Uterus (tissue), 4 donors: ENCODE data around the gene BICD1. TPM values are rescaled to one million over a fixed set of nuclear protein-coding genes. Genes with fewer than 3 reads are reported as not detected.
A peak's percentile ranks its signal among the peaks of the same experiment; 100 is the strongest.

Source experiments
- DNase-seq, 2 donors: peaks; one replicate each; pipeline ENCODE4 v3.0.0-alpha.2; 2019 to 2020
- H3K27ac ChIP-seq, 2 donors: fragments of 200-600 bp; sonication (generic); 1 replicate in 1 of 2; 2 replicates in 1 of 2; pipeline ENCODE4 v1.5.1; 2016 to 2018
- H3K27me3 ChIP-seq, 2 donors: fragments of 200-600 bp; sonication (generic); one replicate each; pipeline ENCODE4 v1.5.1; 2018 to 2019; ENCODE audit warnings: control low read depth in 1 of 2
- H3K36me3 ChIP-seq, 2 donors: fragments of 200-600 bp; sonication (generic); one replicate each; pipeline ENCODE4 v1.5.1; 2019; ENCODE audit warnings: control low read depth in 1 of 2
- H3K4me1 ChIP-seq, 2 donors: fragments of 200-600 bp; sonication (generic); one replicate each; pipeline ENCODE4 v1.5.1; 2018 to 2019; ENCODE audit warnings: control low read depth in 1 of 2
- H3K4me3 ChIP-seq, 2 donors: fragments of 200-600 bp; sonication (generic); 1 replicate in 1 of 2; 2 replicates in 1 of 2; pipeline ENCODE4 v1.5.1; 2018 to 2019; ENCODE audit warnings: mild to moderate bottlenecking in 1 of 2
- H3K9me3 ChIP-seq, 2 donors: fragments of 200-600 bp; sonication (generic); one replicate each; pipeline ENCODE4 v1.5.1; 2019; ENCODE audit warnings: control low read depth in 1 of 2
- CTCF ChIP-seq, 4 experiments: fragments of 200-600 bp in 2 of 4; fragments of 450-650 bp in 2 of 4; sonication (generic) in 2 of 4; IDR thresholded peaks; one replicate each; pipeline ENCODE4 v1.5.1; 2016 to 2019; ENCODE audit warnings: antibody characterized with exemption in 4 of 4, mild to moderate bottlenecking in 2 of 4, moderate library complexity in 1 of 4
- POLR2A ChIP-seq, 2 donors: fragments of 450-650 bp; IDR thresholded peaks; one replicate each; pipeline ENCODE4 v1.6.1; 2016; ENCODE audit warnings: antibody characterized with exemption in 2 of 2, mild to moderate bottlenecking in 1 of 2, moderate library complexity in 1 of 2
- intact Hi-C: fragments of 100-400 bp; cut with DNase I; formaldehyde crosslinking; loops from one replicate; pipeline ENCODE4 v1.15.1; 2023; ENCODE audit warnings: low total_unique reads
- total RNA-seq, 4 donors: library from RNA; depleted of rRNA in 3 of 4; stranded (reverse); fragments of >200 nt in 3 of 4; gene quantifications; one replicate each; pipeline versions ENCODE4 v1.1.0 to v1.2.4, GENCODE V29; 2014 to 2023
- donor health status: DM: yes; HTN: yes; CAD: no.

The BICD1 gene
- total RNA-seq, 4 donors from 2014 or later, result 19.4 to 219 (median 40.9) TPM

GRCh38 chr12:32125455-32126084 lies 18.9 kb downstream of the BICD1 start:
- H3K9me3 ChIP-seq, result no peaks in the 10 kb centered on the region
- intact Hi-C loops, result no loop called here
- TF ChIP-seq CTCF (IDR thresholded peaks at IDR 0.05), result no peak
- TF ChIP-seq POLR2A (IDR thresholded peaks at IDR 0.05), result no peak

GRCh38 chr12:32126720-32127119 lies 20.1 kb downstream of the BICD1 start:
- intact Hi-C loops, result no loop called here
- Histone ChIP-seq H3K27ac (no peak overlapping the region), H3K4me1 (no peaks in the 10 kb centered on the region), H3K9me3 (no peaks in the 10 kb centered on the region), H3K27me3 (no peaks in the 10 kb centered on the region), H3K4me3 (no peak overlapping the region), H3K36me3 (no peaks in the 10 kb centered on the region)
- no peak for DNase-seq
- TF ChIP-seq POLR2A (IDR thresholded peaks at IDR 0.05), result no peak
- TF ChIP-seq CTCF (IDR thresholded peaks at IDR 0.05), result no peak

More at GRCh38 chr12:32125455-32126084, 18.9 kb downstream of the BICD1 start:
- Histone ChIP-seq H3K36me3 (no peaks in the 10 kb centered on the region), H3K27ac (no peak overlapping the region), H3K4me3 (no peak overlapping the region), H3K4me1 (no peaks in the 10 kb centered on the region), H3K27me3 (no peaks in the 10 kb centered on the region)
- DNase-seq, result no peak

DNA sequence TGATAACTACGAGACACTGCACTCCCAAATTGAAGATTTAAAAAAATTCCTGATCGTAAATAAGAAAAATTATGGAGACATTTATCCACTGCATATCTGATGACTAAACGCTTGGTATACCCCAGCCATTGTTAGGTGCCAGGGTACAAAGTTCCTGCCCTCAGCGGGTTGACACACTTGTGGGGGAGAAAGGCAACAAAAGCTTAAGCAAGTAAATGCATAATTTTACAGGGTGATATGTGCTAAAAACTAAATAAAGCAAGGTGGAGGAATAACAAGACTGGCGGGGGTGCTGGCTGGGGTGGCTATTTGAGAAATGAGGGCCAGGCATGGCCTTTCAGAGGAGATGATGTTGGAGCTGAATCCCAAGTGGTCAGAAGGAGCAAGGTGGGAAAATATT lies 25.0 kb downstream of the BICD1 start:
- Histone ChIP-seq H3K9me3 (no peaks in the 10 kb centered on the region), H3K27ac (no peak overlapping the region), H3K36me3 (no peaks in the 10 kb centered on the region), H3K27me3 (no peaks in the 10 kb centered on the region), H3K4me1 (peaks cover 0 to 10% of the 10 kb centered on the region in 2 donors), H3K4me3 (no peak overlapping the region)
- TF ChIP-seq POLR2A (IDR thresholded peaks at IDR 0.05) (no peak), CTCF (IDR thresholded peaks at IDR 0.05) (no peak)
- intact Hi-C loops, result no loop called here
- DNase-seq, result no peak

- no peaks in the 10 kb centered on the region for H3K36me3 ChIP-seq
- H3K4me3 ChIP-seq, result no peak overlapping the region
- H3K27me3 ChIP-seq, result no peaks in the 10 kb centered on the region
- intact Hi-C loops, result no loop called here
- H3K27ac ChIP-seq, result peak overlapping the region in 1 of 2 donors; percentile 17
- DNase-seq, result no peak
- H3K9me3 ChIP-seq, result no peaks in the 10 kb centered on the region
- peaks cover 0 to 10% of the 10 kb centered on the region in 2 donors for H3K4me1 ChIP-seq
- TF ChIP-seq POLR2A (IDR thresholded peaks at IDR 0.05) (no peak), CTCF (IDR thresholded peaks at IDR 0.05) (no peak)
These were observed 27.6 kb downstream of the BICD1 start for GRCh38 chr12:32134101-32134888.

DNA sequence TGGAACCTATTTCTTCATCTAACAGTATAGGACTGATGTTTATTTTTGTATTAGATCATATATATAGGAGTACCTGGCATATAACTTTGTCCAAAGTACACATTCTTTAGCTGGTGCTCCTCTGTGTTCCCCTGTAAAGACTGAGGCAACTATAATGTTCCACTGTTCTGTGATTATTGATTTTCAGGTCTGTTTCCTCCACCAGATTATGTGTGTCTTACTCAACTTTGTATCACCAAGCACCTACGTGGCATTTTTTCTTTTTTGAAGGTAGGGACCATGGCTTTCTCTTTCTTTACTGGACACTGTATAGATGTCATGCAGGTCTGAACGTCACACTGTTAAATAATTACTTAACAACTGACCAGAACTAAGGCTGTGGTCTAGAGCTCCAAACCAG lies 29.3 kb downstream of the BICD1 start:
- no peaks in the 10 kb centered on the region for H3K27me3 ChIP-seq

More for the DNA sequence above, 29.3 kb downstream of the BICD1 start:
- H3K4me3 ChIP-seq, result no peak overlapping the region
- DNase-seq, result no peak
- intact Hi-C loops, result no loop called here
- no peaks in the 10 kb centered on the region for H3K9me3 ChIP-seq
- H3K36me3 ChIP-seq, result no peaks in the 10 kb centered on the region
- H3K4me1 ChIP-seq, result peaks cover 0 to 10% of the 10 kb centered on the region in 2 donors
- TF ChIP-seq CTCF (IDR thresholded peaks at IDR 0.05), result no peak
- no peak for TF ChIP-seq POLR2A (IDR thresholded peaks at IDR 0.05)
- no peak overlapping the region for H3K27ac ChIP-seq
